ENCODE results near the gene OLIG3.

The OLIG3 gene

DNA sequence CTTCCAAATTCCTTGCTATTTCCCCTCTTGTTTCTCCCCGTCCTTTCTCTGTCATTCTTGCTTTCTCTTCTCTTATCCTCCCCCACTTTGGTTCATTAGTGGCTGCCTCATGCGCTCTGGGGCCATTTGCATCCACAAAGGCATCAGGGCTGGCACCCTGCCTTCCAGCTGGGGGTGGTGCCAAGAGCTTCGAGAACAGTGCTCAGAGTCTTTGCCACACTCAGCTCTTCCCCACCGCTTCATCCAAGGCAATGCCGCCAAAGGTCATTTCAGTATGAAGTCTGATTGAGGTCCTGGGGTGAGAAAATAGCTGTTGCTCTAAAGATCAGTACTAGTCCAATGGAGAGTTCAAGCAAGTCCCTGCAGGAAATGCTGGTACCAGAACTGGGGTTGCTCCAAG, 22.7 kb downstream of the OLIG3 start:
- no peak for DNase-seq (ENCODE audit: low read depth, low spot score)

DNA sequence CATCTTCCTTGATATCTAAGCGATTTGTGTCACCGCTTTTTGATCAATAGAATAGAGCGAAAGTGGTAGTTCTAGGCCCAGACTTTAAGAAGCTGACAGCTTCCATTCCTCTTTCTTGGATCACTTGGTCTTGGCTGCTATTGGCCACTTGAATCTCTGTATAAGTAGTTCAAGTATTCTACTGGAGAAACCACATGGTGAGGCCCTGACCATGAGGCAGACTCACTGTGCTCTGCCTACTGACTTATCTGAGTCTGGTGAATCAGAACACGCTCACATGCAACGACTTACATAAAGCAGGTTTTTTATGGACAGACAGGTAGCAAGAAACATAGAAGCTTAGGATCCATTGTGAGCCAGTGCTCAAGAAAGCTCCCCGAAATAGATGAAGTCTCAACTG, 27.0 kb downstream of the OLIG3 start:
- no peak for DNase-seq (ENCODE audit: low read depth, low spot score)

DNA sequence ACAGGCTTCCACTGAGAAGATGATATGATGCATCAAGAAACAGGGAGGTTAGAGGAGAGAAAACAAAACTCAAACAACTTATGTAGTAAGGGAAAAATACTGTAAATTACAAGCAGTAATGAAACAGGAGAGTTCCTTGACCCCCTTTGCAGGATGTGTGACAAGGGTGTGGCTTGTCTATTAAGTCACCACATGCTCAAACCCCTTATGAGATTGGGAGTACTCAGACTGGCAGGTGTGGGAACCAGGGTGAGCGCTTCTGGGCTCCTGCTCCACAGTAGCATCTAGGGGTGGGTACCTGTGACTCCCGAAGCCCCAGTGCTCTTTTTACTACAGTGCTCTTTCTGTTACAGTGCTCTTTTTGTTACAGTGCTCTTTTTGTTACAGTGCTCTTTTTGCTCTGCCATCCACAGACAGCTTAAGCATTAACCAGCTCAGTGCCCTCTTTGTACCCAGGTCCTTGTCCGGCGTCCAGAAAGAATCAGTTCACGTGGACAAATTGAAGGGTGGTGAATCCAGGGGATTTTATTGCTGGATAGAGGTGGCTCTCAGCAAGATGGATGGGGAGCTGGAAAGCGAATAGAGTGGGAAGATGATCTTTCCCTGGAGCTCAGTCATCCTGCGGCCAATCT, 28.7 kb downstream of the OLIG3 start:
- DNase-seq (ENCODE audit: low read depth, low spot score): no peak

DNA sequence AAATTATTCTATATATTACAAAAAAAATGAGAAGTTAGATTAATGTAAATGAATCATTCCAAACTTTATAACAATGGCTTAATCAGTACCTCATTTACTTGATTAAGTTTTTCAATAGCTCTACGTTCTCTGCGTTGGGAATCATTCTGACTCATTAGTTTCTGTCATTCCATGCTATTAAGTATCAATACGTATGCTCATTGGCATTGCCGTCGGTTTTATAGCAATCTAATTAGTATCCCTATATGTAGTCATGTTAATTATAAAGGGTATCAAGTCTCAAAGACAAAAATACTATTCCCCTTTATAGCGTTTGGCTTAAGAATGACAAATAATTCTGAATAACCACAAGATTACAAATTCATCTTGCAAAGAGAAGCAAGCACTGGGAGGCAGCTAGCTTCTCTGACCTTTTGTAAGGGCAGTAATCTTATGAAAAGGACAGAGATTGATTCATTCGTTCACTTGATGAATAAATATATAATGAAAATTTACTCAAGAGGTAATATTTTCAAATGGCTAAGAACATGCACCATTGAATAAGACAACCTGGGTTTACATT, 41.8 kb downstream of the OLIG3 start:
- no peak for DNase-seq (ENCODE audit: low read depth, low spot score)

DNA sequence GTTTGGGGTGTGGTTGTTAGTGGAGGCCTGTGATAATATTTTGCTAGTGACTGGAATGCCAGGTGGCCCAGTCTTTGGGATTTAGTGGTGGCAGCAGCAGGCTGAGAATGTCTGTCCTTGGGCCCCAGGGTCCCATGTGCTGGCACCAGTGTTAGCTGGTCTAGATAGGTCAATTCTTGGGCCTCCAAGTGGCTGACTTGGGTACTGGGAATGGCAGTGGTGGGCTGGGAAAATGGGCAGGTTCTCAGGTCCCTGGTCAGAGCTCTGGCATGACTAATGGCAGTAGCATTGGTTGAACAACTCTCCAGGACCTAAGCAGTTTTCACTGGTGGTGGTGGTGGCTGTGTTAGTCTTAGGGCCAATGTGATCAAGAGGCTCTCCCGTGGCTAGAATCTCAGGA, 50.3 kb downstream of the OLIG3 start:
- no peak for DNase-seq (ENCODE audit: low read depth, low spot score)

All from astrocyte of the hippocampus (primary cell).